Parathyroid adenoma (tissue), 2 donors: ENCODE results near the gene SPRING1.

ENCODE experiments used
- H2AFZ ChIP-seq: fragments of 300-600 bp; sonication (generic); one replicate; pipeline ENCODE4 v1.7.0; 2017; ENCODE audit warnings: antibody characterized with exemption, mild to moderate bottlenecking
- H3K27ac ChIP-seq: fragments of 300-600 bp; sonication (generic); one replicate; pipeline ENCODE4 v1.7.0; 2017
- H3K27me3 ChIP-seq: fragments of 300-600 bp; sonication (generic); one replicate; pipeline ENCODE4 v1.7.0; 2017; ENCODE audit warnings: low read length; ENCODE audit not compliant: control insufficient read depth, insufficient read depth
- H3K36me3 ChIP-seq: fragments of 300-600 bp; sonication (generic); one replicate; pipeline ENCODE4 v1.7.0; 2017; ENCODE audit warnings: low read length; ENCODE audit not compliant: control insufficient read depth, insufficient read depth
- H3K4me1 ChIP-seq: fragments of 300-600 bp; sonication (generic); one replicate; pipeline ENCODE4 v1.7.0; 2017; ENCODE audit warnings: control low read depth
- H3K4me2 ChIP-seq: fragments of 300-600 bp; sonication (generic); one replicate; pipeline ENCODE4 v1.7.0; 2017; ENCODE audit warnings: low read length
- H3K4me3 ChIP-seq: fragments of 300-600 bp; sonication (generic); one replicate; pipeline ENCODE4 v1.7.0; 2017; ENCODE audit warnings: low read depth, low read length
- H3K79me2 ChIP-seq: fragments of 300-600 bp; sonication (generic); one replicate; pipeline ENCODE4 v1.7.0; 2017; ENCODE audit warnings: control low read depth
- H3K9ac ChIP-seq: fragments of 300-600 bp; sonication (generic); one replicate; pipeline ENCODE4 v1.7.0; 2017; ENCODE audit warnings: mild to moderate bottlenecking
- H3K9me3 ChIP-seq: fragments of 300-600 bp; sonication (generic); one replicate; pipeline ENCODE4 v1.7.0; 2017; ENCODE audit warnings: low read length; ENCODE audit not compliant: control insufficient read depth
- CTCF ChIP-seq: fragments of 300-600 bp; sonication (generic); IDR thresholded peaks from one replicate; pipeline ENCODE4 v1.7.0; 2017; ENCODE audit warnings: antibody characterized with exemption, mild to moderate bottlenecking
- donor health status: primary hyperparathyroidism.

The SPRING1 gene

DNA sequence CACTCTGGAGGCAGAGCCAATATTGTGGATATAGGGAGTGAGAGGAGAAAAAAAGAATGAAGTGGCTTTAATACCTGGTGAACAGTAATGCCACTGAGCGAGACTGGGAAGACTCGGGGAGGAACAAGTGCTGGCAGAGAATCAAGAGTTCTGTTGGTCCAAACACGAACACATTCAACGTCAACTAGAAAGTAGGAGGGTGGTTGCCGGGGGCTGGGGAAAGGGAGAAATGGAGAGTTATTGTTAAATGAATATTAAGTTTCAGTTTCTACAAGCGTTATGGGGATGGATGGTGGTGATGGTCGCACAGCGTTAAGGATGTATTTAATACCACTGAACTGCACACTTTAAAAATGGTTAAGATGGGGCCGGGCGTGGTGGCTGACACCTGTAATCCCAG lies 2.8 kb downstream of the SPRING1 start:
- Histone ChIP-seq H3K36me3 (no peaks in the 10 kb centered on the region), H3K27ac (no peak overlapping the region), H3K4me3 (no peak overlapping the region), H3K9me3 (no peaks in the 10 kb centered on the region), H3K27me3 (no peaks in the 10 kb centered on the region), H3K79me2 (peaks cover 16% of the 10 kb centered on the region), H3K4me1 (peaks cover 3% of the 10 kb centered on the region), H2AFZ (no peak overlapping the region), H3K9ac (no peak overlapping the region), H3K4me2 (no peak overlapping the region)
- TF ChIP-seq CTCF: no peak

GRCh38 chr12:116734156-116734768 lies 3.6 kb downstream of the SPRING1 start:
- Histone ChIP-seq H3K36me3 (no peaks in the 10 kb centered on the region), H3K79me2 (peaks cover 16% of the 10 kb centered on the region), H3K27me3 (no peaks in the 10 kb centered on the region), H3K4me2 (no peak overlapping the region), H3K4me3 (no peak overlapping the region), H3K9ac (no peak overlapping the region), H3K27ac (no peak overlapping the region), H2AFZ (no peak overlapping the region), H3K4me1 (peaks cover 3% of the 10 kb centered on the region), H3K9me3 (no peaks in the 10 kb centered on the region)
- TF ChIP-seq CTCF: no peak

DNA sequence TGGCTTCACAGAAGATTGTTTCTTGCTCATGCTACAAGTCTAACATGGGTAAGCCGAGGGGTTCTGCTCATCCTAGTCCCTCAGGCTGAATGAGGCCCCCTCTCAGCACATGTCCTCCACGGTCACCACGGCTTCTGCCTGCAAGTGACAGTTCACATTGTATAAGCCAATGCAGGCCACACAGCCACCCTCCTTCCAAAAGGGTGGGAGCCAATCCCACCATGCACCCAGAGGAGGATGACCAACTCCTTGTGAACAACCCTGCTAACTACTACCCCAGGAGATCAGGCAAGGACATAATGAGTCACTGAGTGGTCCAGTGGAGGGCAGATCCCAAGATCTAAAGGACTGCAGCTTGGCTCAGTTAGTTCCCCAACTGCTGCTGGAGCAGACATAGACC lies 6.1 kb downstream of the SPRING1 start:
- Histone ChIP-seq H3K79me2 (peaks cover 9% of the 10 kb centered on the region), H3K4me3 (no peak overlapping the region), H2AFZ (no peak overlapping the region), H3K27ac (no peak overlapping the region), H3K27me3 (no peaks in the 10 kb centered on the region), H3K4me2 (no peak overlapping the region), H3K9me3 (no peaks in the 10 kb centered on the region), H3K36me3 (no peaks in the 10 kb centered on the region), H3K9ac (no peak overlapping the region), H3K4me1 (peaks cover 3% of the 10 kb centered on the region)
- no peak for TF ChIP-seq CTCF

- H3K27me3 ChIP-seq: no peaks in the 10 kb centered on the region
- H3K9ac ChIP-seq: no peak overlapping the region
- H3K9me3 ChIP-seq: no peaks in the 10 kb centered on the region
- no peak overlapping the region for H3K4me3 ChIP-seq
- H2AFZ ChIP-seq: no peak overlapping the region
- TF ChIP-seq CTCF: no peak
- H3K4me1 ChIP-seq: no peaks in the 10 kb centered on the region
- peaks cover 8% of the 10 kb centered on the region for H3K79me2 ChIP-seq
- no peak overlapping the region for H3K27ac ChIP-seq
- no peaks in the 10 kb centered on the region for H3K36me3 ChIP-seq
- H3K4me2 ChIP-seq: no peak overlapping the region
Observed at GRCh38 chr12:116727891-116728290, 10.0 kb downstream of the SPRING1 start.

- Histone ChIP-seq H3K4me2 (no peak overlapping the region), H3K4me1 (no peaks in the 10 kb centered on the region), H2AFZ (no peak overlapping the region), H3K27me3 (no peaks in the 10 kb centered on the region), H3K79me2 (peaks cover 8% of the 10 kb centered on the region), H3K9ac (no peak overlapping the region), H3K36me3 (no peaks in the 10 kb centered on the region), H3K4me3 (no peak overlapping the region), H3K9me3 (no peaks in the 10 kb centered on the region), H3K27ac (no peak overlapping the region)
- no peak for TF ChIP-seq CTCF
Observed at GRCh38 chr12:116727261-116727660, 10.6 kb downstream of the SPRING1 start.
